ENCODE results near the gene XPA.

DNA sequence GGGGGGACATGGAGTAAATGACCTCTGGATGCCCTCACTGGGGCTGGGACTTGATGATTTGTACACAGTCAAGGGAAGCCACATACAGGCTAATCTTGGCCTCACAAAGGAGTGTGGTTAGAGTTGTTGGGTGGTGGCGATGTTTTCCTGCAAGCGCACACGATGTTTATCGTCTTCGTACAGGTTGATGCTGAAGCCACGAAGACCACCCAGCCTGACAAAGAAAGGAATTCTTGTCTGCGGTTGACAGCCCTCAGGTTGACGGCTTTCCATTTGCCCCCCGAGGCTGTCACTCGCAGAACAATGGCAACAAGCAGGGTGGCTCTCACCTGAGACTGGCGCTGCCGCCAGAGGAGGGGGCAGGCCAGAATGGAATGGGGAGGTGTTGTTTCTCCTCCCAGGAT is 14.1 kb upstream of the XPA start:
- TF ChIP-seq, protein P1, sequence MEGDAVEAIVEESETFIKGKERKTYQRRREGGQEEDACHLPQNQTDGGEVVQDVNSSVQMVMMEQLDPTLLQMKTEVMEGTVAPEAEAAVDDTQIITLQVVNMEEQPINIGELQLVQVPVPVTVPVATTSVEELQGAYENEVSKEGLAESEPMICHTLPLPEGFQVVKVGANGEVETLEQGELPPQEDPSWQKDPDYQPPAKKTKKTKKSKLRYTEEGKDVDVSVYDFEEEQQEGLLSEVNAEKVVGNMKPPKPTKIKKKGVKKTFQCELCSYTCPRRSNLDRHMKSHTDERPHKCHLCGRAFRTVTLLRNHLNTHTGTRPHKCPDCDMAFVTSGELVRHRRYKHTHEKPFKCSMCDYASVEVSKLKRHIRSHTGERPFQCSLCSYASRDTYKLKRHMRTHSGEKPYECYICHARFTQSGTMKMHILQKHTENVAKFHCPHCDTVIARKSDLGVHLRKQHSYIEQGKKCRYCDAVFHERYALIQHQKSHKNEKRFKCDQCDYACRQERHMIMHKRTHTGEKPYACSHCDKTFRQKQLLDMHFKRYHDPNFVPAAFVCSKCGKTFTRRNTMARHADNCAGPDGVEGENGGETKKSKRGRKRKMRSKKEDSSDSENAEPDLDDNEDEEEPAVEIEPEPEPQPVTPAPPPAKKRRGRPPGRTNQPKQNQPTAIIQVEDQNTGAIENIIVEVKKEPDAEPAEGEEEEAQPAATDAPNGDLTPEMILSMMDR (conservative IDR thresholded peaks at IDR 0.05 in 1 of 2, IDR thresholded peaks at IDR 0.05 in 1 of 2; ENCODE audit: low read depth in 1 of 2, low read length in 2 of 2) = no peak
- TF ChIP-seq EZH2 (IDR thresholded peaks at IDR 0.05; ENCODE audit: low read length, missing control alignments) = no peak

Measured in fibroblast of lung (primary cell).